ENCODE measurements around the gene SATB2.

GRCh38 chr2:199468561-199469513 is 11.1 kb upstream of the SATB2 start:
- TF ChIP-seq EZH2 (IDR thresholded peaks at IDR 0.05; ENCODE audit: insufficient read depth, poor library complexity, severe bottlenecking), result no peak
- no peak for TF ChIP-seq EZH2phosphoT487 (IDR thresholded peaks at IDR 0.05; ENCODE audit: insufficient read depth, low read depth)

Measured in GM23248 (cell line).